H4 (cell line): ENCODE results near the gene GOLGA6A. TPM values are rescaled to one million over a fixed set of nuclear protein-coding genes. Genes with fewer than 3 reads are reported as not detected.
A peak's percentile ranks its signal among the peaks of the same experiment; 100 is the strongest.
"Not testable (repeated sequence)": the region's sequence is repeated elsewhere in the genome, so short reads cannot be mapped to it uniquely, and the experiment has no call there.

Experiments used
- DNase-seq: peaks from one replicate; pipeline ENCODE4 v3.0.0-alpha.2; 2015; ENCODE audit warnings: low spot score
- total RNA-seq: library from RNA; depleted of rRNA; stranded (reverse); fragments of >200 nt; shearing (Covaris generic); gene quantifications from 2 replicates; pipeline ENCODE4 v1.2.3, GENCODE V29; 2014

Gene GOLGA6A
- total RNA-seq, 1 experiment from 2014 or later = not detected

GRCh38 chr15:74099963-74100733 is 17.8 kb upstream of the GOLGA6A start:
- DNase-seq = peak; percentile 76

- DNase-seq = not testable (repeated sequence)
Measured at GRCh38 chr15:74096753-74097474, 14.6 kb upstream of the GOLGA6A start.

- DNase-seq = not testable (repeated sequence)
Measured at GRCh38 chr15:74095610-74096009, 13.3 kb upstream of the GOLGA6A start.

GRCh38 chr15:74094567-74094966 is 12.2 kb upstream of the GOLGA6A start:
- DNase-seq = not testable (repeated sequence)

GRCh38 chr15:74075781-74076180 is 6.6 kb downstream of the GOLGA6A start:
- DNase-seq = not testable (repeated sequence)

GRCh38 chr15:74072614-74073337 is 9.6 kb downstream of the GOLGA6A start:
- not testable (repeated sequence) for DNase-seq

- not testable (repeated sequence) for DNase-seq
Measured at GRCh38 chr15:74072132-74072531, 10.2 kb downstream of the GOLGA6A start.

- DNase-seq = not testable (repeated sequence)
Measured at GRCh38 chr15:74071645-74072044, 10.7 kb downstream of the GOLGA6A start.

GRCh38 chr15:74065684-74066411 is 16.5 kb downstream of the GOLGA6A start:
- DNase-seq = not testable (repeated sequence)

GRCh38 chr15:74064822-74065221 is 17.5 kb downstream of the GOLGA6A start:
- not testable (repeated sequence) for DNase-seq

GRCh38 chr15:74064183-74064582 is 18.2 kb downstream of the GOLGA6A start:
- DNase-seq = not testable (repeated sequence)

- DNase-seq = not testable (repeated sequence)
Measured at GRCh38 chr15:74063425-74064146, 18.8 kb downstream of the GOLGA6A start.

GRCh38 chr15:74062671-74063070 is 19.7 kb downstream of the GOLGA6A start:
- no peak for DNase-seq

GRCh38 chr15:74062236-74062635 is 20.1 kb downstream of the GOLGA6A start:
- no peak for DNase-seq

- DNase-seq = no peak
Measured at GRCh38 chr15:74060251-74060650, 22.1 kb downstream of the GOLGA6A start.

GRCh38 chr15:74059050-74059833 is 23.1 kb downstream of the GOLGA6A start:
- DNase-seq = not testable (repeated sequence)

- not testable (repeated sequence) for DNase-seq
Measured at GRCh38 chr15:74056330-74056729, 26.0 kb downstream of the GOLGA6A start.

- no peak for DNase-seq
Measured at GRCh38 chr15:74055804-74056203, 26.5 kb downstream of the GOLGA6A start.

GRCh38 chr15:74053941-74054529 is 28.3 kb downstream of the GOLGA6A start:
- peak; percentile 68 for DNase-seq

GRCh38 chr15:74053517-74053916 is 28.8 kb downstream of the GOLGA6A start:
- DNase-seq = no peak
